Upper lobe of left lung (tissue), 6 donors: ENCODE data around the gene ATP6AP2. TPM values are rescaled to one million over a fixed set of nuclear protein-coding genes. Genes with fewer than 3 reads are reported as not detected.

Source experiments
- ATAC-seq, 2 donors: fragments of 200-7000 bp; cut with Tn5 transposase; one replicate each; pipeline ENCODE4 v1.9.1; 2022; ENCODE audit warnings: mild to moderate bottlenecking in 2 of 2, moderate library complexity in 2 of 2; ENCODE audit not compliant: low FRiP score in 2 of 2
- DNase-seq, 2 donors: peaks; one replicate each; pipeline ENCODE4 v3.0.0-alpha.2; 2019 to 2020
- H3K27ac ChIP-seq, 4 donors: fragments of 200-600 bp; sonication (generic); one replicate each; pipeline ENCODE4 v1.5.1; 2016 to 2019
- H3K27me3 ChIP-seq, 4 donors: fragments of 200-600 bp; sonication (generic); one replicate each; pipeline ENCODE4 v1.5.1; 2017 to 2019
- H3K36me3 ChIP-seq, 4 donors: fragments of 200-600 bp; sonication (generic); one replicate each; pipeline ENCODE4 v1.5.1; 2016 to 2019
- H3K4me1 ChIP-seq, 4 donors: fragments of 200-600 bp; sonication (generic); one replicate each; pipeline ENCODE4 v1.5.1; 2018 to 2019
- H3K4me3 ChIP-seq, 4 donors: fragments of 200-600 bp; sonication (generic); one replicate each; pipeline ENCODE4 v1.5.1; 2017 to 2019; ENCODE audit warnings: mild to moderate bottlenecking in 2 of 4, moderate library complexity in 1 of 4
- H3K9me3 ChIP-seq, 4 donors: fragments of 200-600 bp; sonication (generic); one replicate each; pipeline ENCODE4 v1.5.1; 2018 to 2019
- CTCF ChIP-seq, 6 experiments: fragments of 450-650 bp in 4 of 6; fragments of 200-600 bp in 2 of 6; sonication (generic) in 2 of 6; IDR thresholded peaks; one replicate each; pipeline ENCODE4 v1.5.1; 2016 to 2019; ENCODE audit warnings: antibody characterized with exemption in 6 of 6
- EP300 ChIP-seq, 4 donors: sonication (generic); formaldehyde crosslinking; IDR thresholded peaks; one replicate each; pipeline ENCODE4 v1.5.1; 2017; ENCODE audit warnings: antibody characterized with exemption in 4 of 4, control low read depth in 2 of 4
- POLR2A ChIP-seq, 4 donors: fragments of 450-650 bp; IDR thresholded peaks; one replicate each; pipeline ENCODE4 v1.5.1; 2016 to 2017; ENCODE audit warnings: antibody characterized with exemption in 4 of 4, mild to moderate bottlenecking in 2 of 4
- POLR2AphosphoS5 ChIP-seq, 2 donors: sonication (generic); formaldehyde crosslinking; IDR thresholded peaks; one replicate each; pipeline ENCODE4 v1.5.1; 2017; ENCODE audit warnings: antibody characterized with exemption in 2 of 2
- WGBS, 2 donors: methylation state at CpG; one replicate each; pipeline ENCODE4 v1.1.5; 2017 to 2018; 5-methylcytosine and 5-hydroxymethylcytosine counted together
- small RNA-seq, 4 donors: library from RNA; depleted of rRNA; stranded (forward); fragments of <200 nt; gene quantifications; one replicate each; pipeline ENCODE3, GENCODE V24; 2016
- total RNA-seq, 6 donors: library from RNA; depleted of rRNA in 4 of 6; stranded (reverse); fragments of >200 nt in 4 of 6; gene quantifications; one replicate each; pipeline versions ENCODE4 v1.1.0 to v1.2.1, GENCODE V29; 2016 to 2021
- donor health status: DM: no; HTN: no; CAD: no; lungs with moderate emphysema.
- donor health status: DM: no; HTN: yes; CAD: no; lungs with severe emphysema.

Gene ATP6AP2
- total RNA-seq, 6 donors from 2014 or later: 35.6 to 132 (median 98.4) TPM

GRCh38 chrX:40653535-40653934 lies 72.8 kb downstream of the ATP6AP2 start:
- no peak for TF ChIP-seq POLR2A (IDR thresholded peaks at IDR 0.05)
- no peak for TF ChIP-seq CTCF (IDR thresholded peaks at IDR 0.05)
- no peak for TF ChIP-seq EP300 (IDR thresholded peaks at IDR 0.05)
- TF ChIP-seq POLR2AphosphoS5 (IDR thresholded peaks at IDR 0.05): no peak
- Histone ChIP-seq H3K4me3 (no peak overlapping the region), H3K4me1 (no peaks in the 10 kb centered on the region), H3K27me3 (no peaks in the 10 kb centered on the region), H3K9me3 (no peaks in the 10 kb centered on the region), H3K27ac (peak overlapping the region in 1 of 4 donors; percentile 3), H3K36me3 (peaks cover 0 to 29% (median 6%) of the 10 kb centered on the region in 4 donors)
- no peak for DNase-seq
- 62 to 73% methylated on average over 2 of the region's 2 CpGs for WGBS, 2 donors
- no peak for ATAC-seq

Small RNA genes lying within 50 kb of the gene (small RNA-seq; reads per million reads assigned to genes)
- 0 reads per million in 4 donors for gene RNU7-164P

Other genes with a start within 250 kb of the ATP6AP2 start
- not detected for gene MPC1L, start 42.5 kb downstream of the ATP6AP2 start, total RNA-seq
- gene CXorf38, start 66.6 kb downstream of the ATP6AP2 start, total RNA-seq: 10 to 100 TPM; 14.7 to 29.6 (median 20.2) TPM
- 10 to 100 TPM; 20.4 to 49.2 (median 37.8) TPM for gene MED14, start 154.6 kb downstream of the ATP6AP2 start, total RNA-seq